Neutrophil (primary cell): ENCODE results near the gene RASA1.

Experiments used
- H3K27ac ChIP-seq: fragments of 200-600 bp; sonication (generic); 2 replicates; pipeline ENCODE4 v1.5.1; 2016; ENCODE audit warnings: mild to moderate bottlenecking, moderate library complexity
- H3K27me3 ChIP-seq: fragments of 200-600 bp; sonication (generic); 2 replicates; pipeline ENCODE4 v1.6.0; 2016; ENCODE audit warnings: mild to moderate bottlenecking
- H3K36me3 ChIP-seq: fragments of 200-600 bp; sonication (generic); 2 replicates; pipeline ENCODE4 v1.5.1; 2017
- H3K4me1 ChIP-seq, 2 experiments: fragments of 200-600 bp in 1 of 2; sonication (generic) in 1 of 2; 1 replicate in 1 of 2; 2 replicates in 1 of 2; pipeline versions ENCODE4 v1.5.1 to v1.6.1; 2013 to 2016; ENCODE audit warnings: low read depth in 1 of 2, low read length in 1 of 2, mild to moderate bottlenecking in 1 of 2, moderate library complexity in 1 of 2; ENCODE audit not compliant: control insufficient read depth in 1 of 2, insufficient read depth in 1 of 2
- H3K4me3 ChIP-seq, 2 experiments: fragments of 200-600 bp in 1 of 2; sonication (generic) in 1 of 2; 1 replicate in 1 of 2; 2 replicates in 1 of 2; pipeline ENCODE4 v1.5.1; 2013 to 2016; ENCODE audit warnings: low read depth in 1 of 2, low read length in 1 of 2, mild to moderate bottlenecking in 1 of 2, moderate library complexity in 1 of 2
- H3K9me3 ChIP-seq: fragments of 200-600 bp; sonication (generic); 2 replicates; pipeline ENCODE4 v1.5.1; 2016
- TF ChIP-seq, protein P1 (sequence below): fragments of 200-600 bp; sonication (generic); IDR thresholded peaks from 2 replicates; pipeline ENCODE4 v1.5.1; 2016; ENCODE audit warnings: antibody characterized with exemption

The RASA1 gene

GRCh38 chr5:87382224-87382623 lies 114.5 kb downstream of the RASA1 start:
- Histone ChIP-seq H3K4me1 (peaks cover 0 to 3% of the 10 kb centered on the region in 2 experiments), H3K27ac (no peak overlapping the region), H3K36me3 (peaks cover 87% of the 10 kb centered on the region), H3K9me3 (no peaks in the 10 kb centered on the region), H3K4me3 (no peak overlapping the region), H3K27me3 (no peaks in the 10 kb centered on the region)
- TF ChIP-seq, protein P1, sequence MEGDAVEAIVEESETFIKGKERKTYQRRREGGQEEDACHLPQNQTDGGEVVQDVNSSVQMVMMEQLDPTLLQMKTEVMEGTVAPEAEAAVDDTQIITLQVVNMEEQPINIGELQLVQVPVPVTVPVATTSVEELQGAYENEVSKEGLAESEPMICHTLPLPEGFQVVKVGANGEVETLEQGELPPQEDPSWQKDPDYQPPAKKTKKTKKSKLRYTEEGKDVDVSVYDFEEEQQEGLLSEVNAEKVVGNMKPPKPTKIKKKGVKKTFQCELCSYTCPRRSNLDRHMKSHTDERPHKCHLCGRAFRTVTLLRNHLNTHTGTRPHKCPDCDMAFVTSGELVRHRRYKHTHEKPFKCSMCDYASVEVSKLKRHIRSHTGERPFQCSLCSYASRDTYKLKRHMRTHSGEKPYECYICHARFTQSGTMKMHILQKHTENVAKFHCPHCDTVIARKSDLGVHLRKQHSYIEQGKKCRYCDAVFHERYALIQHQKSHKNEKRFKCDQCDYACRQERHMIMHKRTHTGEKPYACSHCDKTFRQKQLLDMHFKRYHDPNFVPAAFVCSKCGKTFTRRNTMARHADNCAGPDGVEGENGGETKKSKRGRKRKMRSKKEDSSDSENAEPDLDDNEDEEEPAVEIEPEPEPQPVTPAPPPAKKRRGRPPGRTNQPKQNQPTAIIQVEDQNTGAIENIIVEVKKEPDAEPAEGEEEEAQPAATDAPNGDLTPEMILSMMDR = no peak

GRCh38 chr5:87383216-87383615 lies 115.5 kb downstream of the RASA1 start:
- H3K27me3 ChIP-seq = no peaks in the 10 kb centered on the region
- H3K27ac ChIP-seq = no peak overlapping the region
- H3K36me3 ChIP-seq = peaks cover 87% of the 10 kb centered on the region
- H3K4me1 ChIP-seq = peaks cover 0 to 3% of the 10 kb centered on the region in 2 experiments
- H3K9me3 ChIP-seq = no peaks in the 10 kb centered on the region
- TF ChIP-seq, protein P1 = no peak
- no peak overlapping the region for H3K4me3 ChIP-seq

DNA sequence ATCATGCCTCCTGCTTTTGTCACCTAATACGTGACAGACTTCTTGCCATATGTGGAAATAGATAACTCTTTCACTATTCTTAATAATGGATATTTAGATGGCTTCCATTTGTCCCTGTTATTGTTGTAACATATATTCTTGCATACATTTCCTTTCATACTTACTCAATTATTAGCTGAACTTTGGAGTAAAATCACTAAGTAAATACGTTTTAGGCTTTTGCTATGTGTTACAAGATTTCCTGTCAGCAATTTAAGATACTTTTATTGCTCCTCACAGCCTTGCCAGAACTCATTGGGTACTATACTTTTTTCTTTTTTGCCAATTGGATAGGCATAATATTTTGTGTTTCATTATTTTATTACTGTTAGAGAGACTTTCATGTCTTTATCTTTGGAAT lies 118.1 kb downstream of the RASA1 start:
- Histone ChIP-seq H3K36me3 (peaks cover 87% of the 10 kb centered on the region), H3K27ac (no peak overlapping the region)
- TF ChIP-seq, protein P1 = no peak

GRCh38 chr5:87388129-87388528 lies 120.4 kb downstream of the RASA1 start:
- Histone ChIP-seq H3K4me3 (no peak overlapping the region), H3K4me1 (peaks cover 0 to 3% of the 10 kb centered on the region in 2 experiments), H3K27me3 (no peaks in the 10 kb centered on the region), H3K9me3 (no peaks in the 10 kb centered on the region), H3K36me3 (peaks cover 90% of the 10 kb centered on the region), H3K27ac (no peak overlapping the region)
- TF ChIP-seq, protein P1 = no peak

More for the DNA sequence above, 118.1 kb downstream of the RASA1 start:
- peaks cover 0 to 3% of the 10 kb centered on the region in 2 experiments for H3K4me1 ChIP-seq
- no peaks in the 10 kb centered on the region for H3K9me3 ChIP-seq
- no peak overlapping the region for H3K4me3 ChIP-seq
- no peaks in the 10 kb centered on the region for H3K27me3 ChIP-seq

DNA sequence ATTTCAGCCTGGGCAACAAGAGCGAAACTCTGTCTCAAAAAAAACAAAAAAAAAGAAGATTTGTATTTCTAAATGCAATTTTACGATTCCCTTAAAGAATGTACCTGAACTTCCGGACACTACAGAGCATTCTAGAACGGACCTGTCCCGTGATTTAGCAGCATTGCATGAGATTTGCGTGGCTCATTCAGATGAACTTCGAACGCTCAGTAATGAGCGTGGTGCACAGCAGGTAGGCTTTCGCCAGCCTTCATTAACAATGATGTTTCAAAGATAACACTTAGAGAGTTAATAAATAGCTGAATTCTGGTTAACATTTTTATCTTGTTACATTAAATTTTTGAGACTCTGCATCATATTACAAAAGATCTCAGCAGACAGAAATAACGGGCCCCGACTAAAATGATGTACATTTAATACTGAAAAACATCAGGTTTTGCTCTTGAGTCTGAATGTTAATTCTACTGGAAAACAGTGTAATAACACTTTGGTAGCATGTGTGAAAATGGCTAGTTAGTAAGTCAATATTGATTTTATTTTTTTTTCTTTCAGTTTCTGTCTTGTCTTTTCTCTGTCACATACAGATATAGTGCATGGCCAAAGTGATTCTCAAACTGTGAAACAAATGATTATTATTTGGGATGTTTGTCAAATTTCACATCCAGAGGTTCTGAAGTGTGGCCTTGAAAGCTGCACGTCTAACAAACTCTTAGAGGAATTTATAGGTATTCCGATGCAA lies 121.8 kb downstream of the RASA1 start:
- Histone ChIP-seq H3K27ac (peak overlapping the region; percentile 8), H3K4me3 (no peak overlapping the region), H3K4me1 (peaks cover 7% of the 10 kb centered on the region in 2 experiments), H3K9me3 (no peaks in the 10 kb centered on the region), H3K27me3 (no peaks in the 10 kb centered on the region), H3K36me3 (peaks cover 90% of the 10 kb centered on the region)
- TF ChIP-seq, protein P1 = no peak
